T-helper 2 cell treated with Interferon-gamma antibody and Interleukin-4, amounts not matched to agents 100 ng/mL and 5 ng/mL, for 36 hours (primary cell): ENCODE measurements around the gene FRRS1L. TPM values are rescaled to one million over a fixed set of nuclear protein-coding genes. Genes with fewer than 3 reads are reported as not detected.
"Not testable (repeated sequence)": the region's sequence is repeated elsewhere in the genome, so short reads cannot be mapped to it uniquely, and the experiment has no call there.

Source experiments
- intact Hi-C: fragments of 100-400 bp; cut with micrococcal nuclease; formaldehyde crosslinking; loops from one replicate; pipeline ENCODE4 v1.15.1; 2023
- total RNA-seq: library from RNA; stranded (reverse); gene quantifications from 2 replicates; pipeline ENCODE4 v1.2.3, GENCODE V29; 2022

Gene FRRS1L
- total RNA-seq, 1 donor from 2014 or later = not detected

DNA sequence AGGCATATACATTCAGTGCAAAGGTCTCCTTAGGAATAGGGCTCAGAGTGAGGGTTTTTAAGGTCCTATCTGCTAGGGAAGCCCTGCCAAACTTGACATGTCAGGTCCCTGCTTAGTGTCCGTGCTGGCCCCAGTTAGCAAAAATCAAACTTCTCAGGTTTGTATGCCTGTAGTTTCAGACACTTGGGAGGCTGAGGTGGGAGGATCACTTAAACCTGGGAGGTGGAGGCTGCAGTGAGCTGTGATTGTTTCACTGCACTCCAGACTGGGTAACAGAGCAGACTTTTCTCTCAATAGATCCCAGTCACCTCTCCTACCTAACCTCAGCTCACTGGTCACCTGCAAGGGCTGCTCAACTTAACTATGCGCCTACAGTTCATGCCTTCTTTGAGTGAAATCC is 28.6 kb downstream of the FRRS1L start:
- intact Hi-C loops = no loop called here

DNA sequence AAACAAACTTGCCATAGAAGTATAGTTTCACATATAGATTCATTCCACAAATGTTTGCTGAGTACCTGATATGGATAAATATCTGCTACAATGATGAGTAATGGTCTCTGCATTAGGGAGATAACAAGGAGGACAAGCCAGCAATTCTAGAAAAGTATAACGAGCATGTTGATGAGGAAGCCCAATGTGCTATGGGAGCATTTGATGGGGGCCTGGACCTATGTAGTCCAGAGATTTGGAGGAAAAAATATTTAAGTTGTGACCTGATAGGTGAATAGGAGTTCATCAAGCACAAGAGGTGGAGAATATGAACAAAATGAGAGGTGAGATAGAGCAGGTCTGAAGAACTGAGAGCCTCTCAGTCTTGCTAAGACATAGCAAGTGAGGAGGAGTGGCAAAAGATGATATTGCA is 32.9 kb downstream of the FRRS1L start:
- intact Hi-C loops = no loop called here

DNA sequence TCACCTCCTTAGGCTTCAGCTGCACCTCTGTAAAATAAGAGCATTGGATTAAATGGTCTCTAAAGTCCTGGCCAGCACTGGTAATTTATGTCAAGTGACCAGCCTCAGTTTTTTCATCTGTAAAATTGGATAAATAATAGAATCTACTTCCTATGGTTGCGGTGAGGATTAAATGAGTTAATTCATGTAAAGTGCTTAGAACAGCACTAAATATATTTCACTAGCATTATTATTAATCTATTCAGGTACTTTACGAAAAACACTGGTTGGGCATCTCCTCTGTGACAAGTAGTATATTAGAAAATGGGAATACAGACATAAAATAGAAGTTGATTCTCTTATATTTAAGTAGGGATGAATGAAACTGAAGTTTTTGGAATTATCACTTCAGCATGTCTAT is 33.5 kb downstream of the FRRS1L start:
- intact Hi-C loops = no loop called here

DNA sequence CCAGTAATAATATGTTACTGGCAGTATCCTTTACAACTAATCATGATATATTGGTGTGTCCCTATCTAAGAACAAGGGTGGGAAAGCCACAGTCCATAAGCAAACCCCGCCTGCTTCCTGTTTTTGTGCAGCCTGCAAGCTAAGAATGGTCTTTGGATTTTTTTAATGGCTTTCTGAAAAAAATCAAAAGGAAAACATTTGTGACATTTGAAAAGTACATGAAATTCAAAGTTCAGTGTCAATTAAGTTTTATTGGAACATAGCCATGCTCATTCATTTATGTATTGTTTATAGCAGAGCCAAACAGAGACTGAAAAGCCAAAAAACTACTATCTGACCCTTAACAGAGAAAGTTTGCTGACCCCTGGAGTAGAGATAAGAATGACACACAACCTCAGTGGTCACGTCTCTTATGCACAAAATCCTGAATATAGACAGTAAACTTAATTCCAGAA is 34.5 kb downstream of the FRRS1L start:
- intact Hi-C loops = no loop called here

DNA sequence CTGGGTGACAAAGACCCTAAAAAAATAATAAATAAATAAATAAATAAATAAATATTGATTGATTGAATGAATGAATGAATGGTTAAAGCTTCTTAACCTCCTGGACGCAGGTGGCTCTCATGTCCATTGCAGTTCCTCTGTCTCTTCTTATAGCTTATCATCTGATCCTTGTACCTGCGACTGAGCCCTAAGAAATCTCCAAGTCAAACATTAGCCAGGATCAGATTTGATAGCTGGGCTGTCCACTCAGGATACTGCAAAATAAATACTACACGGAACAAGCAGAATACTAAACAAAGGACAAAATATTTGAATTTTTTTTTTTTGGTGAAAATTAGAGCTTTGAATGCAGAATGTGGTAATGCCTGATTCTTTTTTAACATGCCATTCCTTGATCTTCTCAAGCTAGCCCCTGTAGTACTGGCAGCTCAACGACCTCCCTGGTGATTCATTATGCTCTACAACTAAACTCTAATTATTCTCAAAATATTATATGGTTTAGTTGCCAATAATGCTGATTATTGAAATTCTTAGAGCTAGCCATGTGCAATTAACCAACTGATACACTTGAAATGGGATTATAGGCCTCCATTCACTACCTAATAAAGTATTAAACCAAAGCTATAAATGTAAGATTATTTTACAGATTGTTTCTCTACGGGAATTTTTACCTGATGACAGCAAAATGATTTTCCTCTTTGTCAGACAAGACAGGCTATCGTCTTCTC is 37.4 kb downstream of the FRRS1L start:
- intact Hi-C loops = no loop called here

DNA sequence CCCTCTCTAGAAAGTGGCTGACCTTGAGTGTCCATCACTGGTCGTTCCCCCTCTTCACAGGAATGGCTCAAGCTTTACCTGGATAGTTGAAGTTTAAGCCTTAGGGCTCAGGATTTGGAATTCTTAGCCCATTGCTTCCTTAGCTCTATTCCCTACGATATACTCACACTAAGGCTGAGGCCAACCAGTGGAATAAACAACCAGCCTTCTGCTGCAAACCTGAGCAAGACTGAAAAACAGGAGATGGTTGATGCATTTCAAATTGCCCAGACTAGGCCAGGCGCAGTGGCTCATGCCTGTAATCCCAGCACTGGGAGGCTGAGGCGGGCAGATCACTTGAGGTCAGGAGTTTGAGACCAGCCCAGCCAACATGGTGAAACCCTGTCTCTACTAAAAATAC is 40.4 kb downstream of the FRRS1L start:
- intact Hi-C loops = not testable (repeated sequence)

DNA sequence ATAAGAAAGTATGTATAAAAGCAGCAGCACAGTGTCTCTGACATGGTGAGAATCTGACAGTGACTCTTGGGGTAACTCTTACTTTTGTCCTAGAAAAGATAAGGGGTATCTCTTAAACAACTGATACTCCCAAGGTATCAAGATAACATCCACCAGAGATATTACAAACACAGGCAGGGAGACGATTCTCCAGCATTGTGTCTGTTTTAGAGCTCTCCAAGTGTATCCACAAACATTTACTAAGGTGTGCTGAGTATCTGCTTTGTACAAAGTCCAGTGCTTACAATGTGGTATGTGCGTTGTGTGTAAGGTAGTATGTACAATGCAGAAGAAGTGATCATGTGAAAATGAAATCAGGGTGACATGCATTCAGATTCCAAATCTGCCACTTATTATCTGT is 42.9 kb downstream of the FRRS1L start:
- intact Hi-C loops = no loop called here

DNA sequence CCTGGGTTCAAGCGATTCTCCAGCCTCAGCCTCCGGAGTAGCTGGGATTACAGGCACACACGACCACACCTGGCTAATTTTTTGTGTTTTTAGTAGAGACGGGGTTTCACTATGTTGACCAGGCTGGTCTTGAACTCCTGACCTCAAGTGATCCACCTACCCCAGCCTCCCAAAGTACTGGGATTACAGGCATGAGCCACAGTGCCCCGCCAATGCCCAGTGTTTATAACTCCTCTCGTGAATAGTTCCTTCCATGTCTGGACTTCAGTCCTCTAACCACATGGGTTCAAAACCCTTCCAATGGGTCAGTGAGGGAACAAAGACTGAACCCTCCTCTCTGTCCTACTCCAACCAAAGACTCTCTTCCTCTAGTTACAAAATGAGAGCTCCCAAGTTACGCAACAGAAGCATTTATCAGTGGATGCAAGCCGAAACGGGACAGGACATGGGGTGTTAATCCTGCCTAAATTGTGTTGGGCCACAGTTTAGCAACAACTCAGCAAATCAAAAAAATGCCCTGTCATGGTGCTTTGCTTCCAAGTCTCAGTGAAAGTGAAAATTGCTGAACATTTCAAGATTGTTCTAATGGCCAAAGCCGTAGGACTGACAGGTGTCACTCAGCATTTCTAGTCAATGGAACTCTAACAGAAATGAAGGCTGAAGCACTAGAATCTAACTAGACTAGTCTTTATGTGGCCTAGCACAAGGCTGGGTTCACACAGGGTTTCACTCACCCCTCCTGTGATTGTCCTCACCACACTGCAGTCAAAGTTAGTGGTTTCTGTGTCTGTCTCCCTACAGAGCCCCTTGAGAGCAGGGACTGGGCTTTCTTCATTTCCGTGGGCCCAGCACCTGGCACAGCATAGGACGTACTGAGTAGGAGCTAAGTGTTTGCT is 44.1 kb downstream of the FRRS1L start:
- intact Hi-C loops = no loop called here

DNA sequence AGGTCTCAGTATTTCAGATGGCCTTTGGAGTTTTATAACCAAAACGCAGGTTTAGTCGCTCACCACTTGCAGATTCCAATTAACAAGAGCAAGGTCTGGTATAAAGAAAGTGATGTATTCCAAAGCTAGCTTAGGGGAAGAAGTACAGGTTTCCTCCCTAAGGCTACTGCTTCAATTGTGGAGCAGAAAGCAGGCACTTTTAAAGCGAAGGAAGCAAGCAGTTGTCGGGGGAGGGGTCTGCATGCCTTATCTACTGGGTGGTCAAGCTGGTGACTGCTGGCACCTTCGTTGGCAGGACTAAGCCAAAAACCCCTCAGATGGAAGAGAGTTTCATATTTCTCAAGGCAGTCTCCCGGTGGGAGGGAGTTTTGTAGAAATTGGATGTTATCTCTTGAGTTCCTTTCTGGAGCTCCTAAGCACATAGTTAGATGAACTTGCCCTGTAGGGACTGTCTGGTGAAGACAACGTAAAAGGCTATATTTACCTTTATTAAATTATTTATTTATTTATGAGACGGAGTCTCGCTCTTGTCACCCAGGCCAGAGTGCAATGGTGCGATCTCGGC is 45.7 kb downstream of the FRRS1L start:
- intact Hi-C loops = no loop called here

DNA sequence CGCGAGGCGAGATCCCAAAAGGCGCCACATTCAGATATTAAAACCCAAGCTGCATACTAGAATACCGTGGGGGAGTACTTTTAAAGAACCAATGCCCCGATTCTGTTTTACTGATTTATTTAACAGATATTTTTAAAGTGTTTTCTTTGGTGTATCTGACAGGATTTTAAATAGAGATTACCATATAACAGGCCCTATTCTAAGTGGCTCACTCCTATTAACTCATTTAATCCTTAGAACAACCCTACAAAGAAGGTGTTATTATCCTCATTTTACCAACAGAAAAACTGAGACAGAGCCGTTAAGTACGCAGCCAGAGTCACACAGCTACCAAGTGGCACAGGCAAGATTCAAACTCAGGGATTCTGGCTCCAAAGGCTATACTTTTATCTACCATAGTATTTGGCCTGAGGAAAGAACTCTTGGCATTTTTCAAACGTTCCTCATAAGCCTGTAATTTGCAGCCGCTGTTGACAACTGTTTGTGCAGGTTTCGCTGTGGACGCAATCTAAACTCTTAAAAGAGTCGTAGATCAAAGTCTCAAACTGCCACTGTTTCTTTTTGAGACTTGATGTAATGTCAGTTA is 46.8 kb downstream of the FRRS1L start:
- intact Hi-C loops = loop anchor here (1.0 kb wide), 4 partner anchors 19 to 186 kb away; partner anchors contain the start of genes ABITRAM, CTNNAL1 and ELP1

DNA sequence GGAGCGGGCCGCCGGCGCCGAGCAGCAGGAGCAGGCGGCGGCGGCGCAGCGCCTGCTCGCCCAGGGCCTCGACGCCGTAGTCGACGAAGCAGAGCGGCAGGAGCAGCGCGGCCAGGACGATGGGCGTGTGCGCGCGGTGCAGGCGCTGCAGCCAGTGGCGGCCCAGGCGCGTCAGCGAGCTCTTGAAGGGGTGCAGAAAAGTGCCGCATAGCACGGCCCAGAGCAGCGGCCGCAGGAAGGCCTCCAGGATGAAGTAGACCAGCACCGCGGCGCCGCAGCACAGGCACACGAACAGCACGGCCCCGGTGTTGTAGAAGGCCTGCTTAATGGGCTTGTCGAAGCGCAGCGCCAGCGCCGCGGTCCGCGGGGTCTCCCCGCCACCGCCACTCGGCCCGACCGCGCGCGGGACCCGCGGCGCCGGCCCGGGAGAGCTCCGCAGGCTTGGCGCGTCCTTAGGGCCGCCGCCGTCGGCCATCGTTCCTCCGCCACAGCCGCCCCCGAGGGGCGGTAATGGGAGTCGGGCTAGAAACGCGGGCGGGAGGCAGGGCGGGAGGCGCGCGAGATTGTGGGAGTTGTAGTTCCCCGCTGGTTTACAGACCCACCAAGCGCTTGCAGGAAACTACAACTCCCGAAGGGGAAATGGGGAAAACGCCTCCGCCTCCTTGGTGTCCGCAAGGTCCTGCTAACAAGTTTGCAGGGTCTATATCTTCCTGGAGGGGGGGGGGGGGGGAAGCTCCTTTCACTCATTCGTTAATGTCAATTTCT is 47.4 kb downstream of the FRRS1L start, which contains the start of gene TMEM245:
TSS of gene TMEM245 (minus strand) at position 509 of the 765 bp plus-strand sequence. CDS start at position 475, 34 bp downstream.
- intact Hi-C loops = loop anchor here (1.0 to 10.0 kb wide), 9 partner anchors 18 to 1035 kb away; partner anchors contain the start of genes ABITRAM, CTNNAL1, ELP1 and EPB41L4B

DNA sequence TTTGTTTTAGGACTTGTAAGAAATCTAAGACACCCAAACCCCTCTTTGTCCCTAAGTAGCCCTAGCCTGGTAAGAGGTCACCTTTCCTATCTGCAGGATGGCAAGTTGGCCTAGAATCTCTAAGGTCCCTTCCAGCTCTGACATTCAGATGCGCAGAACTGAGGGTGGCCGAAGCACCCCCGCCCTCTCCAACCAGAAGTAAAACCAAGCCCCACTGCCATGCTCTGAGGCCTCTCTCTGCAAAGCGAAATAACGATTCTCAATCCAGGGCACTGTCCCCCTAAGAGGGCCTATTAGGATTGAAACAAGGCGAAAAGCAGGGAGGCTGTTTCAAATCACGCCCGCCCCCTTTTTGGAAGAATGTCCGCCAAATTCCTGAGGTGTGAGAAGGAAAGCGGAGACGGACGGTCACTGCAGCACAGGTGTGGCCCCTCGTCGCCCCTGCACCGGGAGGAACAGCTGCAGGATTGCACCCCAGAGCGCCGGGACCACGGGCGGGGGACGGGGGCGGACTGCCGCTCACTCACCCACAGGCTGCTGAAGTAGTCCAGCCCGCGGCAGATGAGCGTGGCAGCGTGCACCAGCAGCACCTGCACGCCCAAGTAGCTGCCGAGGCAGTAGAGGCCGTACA is 48.1 kb downstream of the FRRS1L start:
- intact Hi-C loops = loop anchor here (1.0 to 10.0 kb wide), 6 partner anchors 9 to 1036 kb away; partner anchors contain the start of gene EPB41L4B

DNA sequence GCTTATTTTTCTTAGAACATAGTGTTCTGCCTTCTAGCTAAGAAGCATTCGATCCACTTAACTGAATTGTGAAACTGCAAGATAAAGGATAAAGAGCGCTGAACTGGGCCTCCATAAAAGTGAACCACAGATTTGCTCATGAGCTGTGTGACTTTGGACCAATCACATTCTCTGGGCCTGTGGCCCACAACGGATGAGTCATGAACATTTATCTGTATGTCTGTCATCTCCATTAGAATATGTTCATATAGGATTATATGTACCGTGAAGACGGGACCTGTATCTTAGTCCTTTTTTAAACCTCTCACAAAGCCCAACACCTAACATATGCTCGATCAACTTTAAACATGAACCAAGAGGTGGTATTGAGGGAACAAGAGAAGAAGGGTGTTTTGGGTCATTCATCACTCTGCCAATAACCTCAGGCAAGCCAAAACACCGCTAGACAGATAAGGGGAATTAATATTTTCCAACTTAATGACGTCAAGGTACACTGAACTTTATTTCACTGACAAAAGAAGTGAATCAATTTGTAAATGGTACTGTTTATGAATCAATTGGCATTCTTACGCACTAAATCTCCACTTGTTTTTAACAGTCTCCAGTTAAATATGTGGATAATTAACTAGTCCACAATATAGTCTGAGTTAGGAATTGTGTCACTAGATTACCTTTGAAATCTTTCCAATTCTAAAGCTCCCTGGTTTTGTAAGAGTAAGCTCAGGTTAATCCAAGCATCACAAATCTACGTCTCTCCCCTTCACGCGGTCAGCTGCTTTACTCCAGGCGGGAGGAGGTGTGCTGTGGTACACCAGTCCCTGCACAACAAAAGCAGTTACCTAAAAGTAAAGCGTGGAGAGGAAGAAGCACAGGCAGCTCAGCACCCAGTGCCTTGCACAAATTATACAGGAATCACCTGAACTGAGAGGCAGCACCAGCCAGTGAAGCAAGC is 48.9 kb downstream of the FRRS1L start:
- intact Hi-C loops = loop anchor here (1.0 to 10.0 kb wide), 6 partner anchors 8 to 1037 kb away; partner anchors contain the start of gene EPB41L4B

DNA sequence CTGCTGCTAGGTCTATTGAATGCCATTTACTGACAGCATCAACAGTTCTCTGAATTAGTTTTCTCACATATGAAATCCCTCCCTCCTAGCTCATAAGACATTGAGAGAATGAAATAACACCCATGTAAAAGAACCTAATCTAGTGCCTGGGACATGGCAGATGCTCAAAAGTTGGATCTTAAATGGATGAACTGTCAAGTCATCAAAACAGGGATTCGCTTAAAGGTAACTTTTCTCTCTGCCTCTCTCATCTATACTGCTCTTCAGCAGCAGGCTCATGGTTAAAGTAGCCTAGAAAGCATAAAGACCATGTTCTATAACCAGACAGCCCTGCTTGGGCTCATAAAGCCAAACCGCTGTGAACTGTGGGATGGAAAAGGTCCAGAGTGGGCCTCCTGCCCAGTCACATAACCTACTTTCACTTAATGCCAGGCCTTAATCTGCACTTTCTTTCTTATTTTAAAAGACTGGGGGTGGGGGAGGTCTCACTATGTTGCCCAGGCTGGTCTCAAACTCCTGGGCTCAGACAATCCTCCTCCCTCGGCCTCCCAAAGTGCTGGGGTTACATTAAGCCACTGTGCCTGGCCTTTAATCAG is 51.0 kb downstream of the FRRS1L start:
- intact Hi-C loops = loop anchor here (5.0 to 10.0 kb wide), 4 partner anchors 69 to 1039 kb away; no protein-coding TSS in a partner anchor

DNA sequence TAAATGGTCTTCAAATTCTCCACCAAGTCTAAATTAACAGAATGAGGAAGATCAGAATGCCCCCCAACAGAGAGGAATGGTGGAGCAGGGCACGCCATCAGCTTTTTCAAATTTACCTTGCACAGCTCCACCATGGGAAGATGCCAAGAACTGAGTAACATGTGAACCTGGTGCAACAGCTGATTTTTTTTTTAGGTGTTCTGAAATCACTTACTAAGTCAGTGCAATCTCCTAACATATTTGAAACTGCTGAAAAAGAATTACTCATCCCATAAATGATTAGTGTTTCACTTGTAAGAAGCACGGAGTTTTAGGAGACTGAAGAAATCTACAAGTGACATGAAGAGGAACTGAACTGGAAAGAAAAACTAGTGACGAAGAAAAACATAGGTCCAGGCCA is 52.4 kb downstream of the FRRS1L start:
- intact Hi-C loops = loop anchor here (5.0 to 10.0 kb wide), 4 partner anchors 67 to 1040 kb away; no protein-coding TSS in a partner anchor

DNA sequence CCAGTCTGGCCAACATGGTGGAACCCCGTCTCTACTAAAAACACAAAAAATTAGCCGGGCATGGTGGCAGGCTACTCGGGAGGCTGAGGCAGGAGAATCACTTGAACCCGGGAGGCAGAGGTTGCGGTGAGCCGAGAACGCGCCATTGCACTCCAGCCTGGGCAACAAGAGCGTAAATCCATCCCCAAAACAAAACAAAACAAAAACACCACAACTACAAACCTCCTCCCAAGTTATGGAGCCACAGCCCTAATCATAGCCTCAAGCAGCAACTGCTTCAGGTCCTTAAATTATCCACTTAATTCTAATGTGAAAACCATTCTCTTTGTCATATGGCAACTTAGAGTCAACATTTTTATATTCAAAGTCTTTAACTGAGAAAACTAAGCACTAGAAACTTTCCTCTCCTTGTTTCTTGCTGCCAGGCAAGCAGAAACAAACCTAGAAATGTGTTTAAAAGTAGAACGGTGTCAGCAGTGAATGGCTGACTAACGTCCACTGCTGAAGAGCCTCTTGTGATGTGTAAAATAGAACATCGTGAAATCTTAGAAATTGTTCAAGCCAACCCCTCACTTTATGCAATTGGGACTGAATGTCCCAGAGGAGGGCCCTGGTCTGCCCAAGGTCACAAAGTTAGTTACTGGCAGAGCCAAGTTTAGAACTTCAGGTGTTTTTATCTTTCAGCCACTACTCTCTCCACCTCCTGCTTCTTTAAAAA is 53.0 kb downstream of the FRRS1L start:
- intact Hi-C loops = loop anchor here (10.0 kb wide), 3 partner anchors 301 to 1041 kb away; no protein-coding TSS in a partner anchor

DNA sequence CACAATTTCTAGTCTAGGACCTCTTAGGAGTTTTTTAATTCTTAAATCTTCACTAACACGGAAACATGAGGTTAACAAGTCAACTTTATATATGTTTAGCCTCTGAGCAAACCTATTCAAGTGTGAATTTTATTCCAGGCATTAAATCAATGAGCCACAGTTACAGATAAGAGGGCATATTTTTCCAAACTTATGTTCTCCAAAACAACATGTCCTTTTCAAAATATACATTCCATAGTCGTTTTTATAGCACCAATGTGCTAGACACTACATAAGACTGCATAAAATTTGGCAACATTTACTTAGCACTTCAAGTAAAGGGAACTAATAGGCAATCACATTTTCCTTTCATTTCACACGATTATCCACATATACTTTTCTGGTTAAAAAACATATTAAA is 53.8 kb downstream of the FRRS1L start:
- intact Hi-C loops = loop anchor here (10.0 kb wide), 3 partner anchors 302 to 1042 kb away; no protein-coding TSS in a partner anchor
